Fibroblast of skin of scalp (primary cell): ENCODE measurements around the gene ABCF3.

Source experiments
- DNase-seq: peaks from one replicate; pipeline ENCODE4 v3.0.0-alpha.2; 2013

Gene ABCF3

GRCh38 chr3:184234224-184234623, 48.2 kb downstream of the ABCF3 start:
- DNase-seq = peak; percentile 49

DNA sequence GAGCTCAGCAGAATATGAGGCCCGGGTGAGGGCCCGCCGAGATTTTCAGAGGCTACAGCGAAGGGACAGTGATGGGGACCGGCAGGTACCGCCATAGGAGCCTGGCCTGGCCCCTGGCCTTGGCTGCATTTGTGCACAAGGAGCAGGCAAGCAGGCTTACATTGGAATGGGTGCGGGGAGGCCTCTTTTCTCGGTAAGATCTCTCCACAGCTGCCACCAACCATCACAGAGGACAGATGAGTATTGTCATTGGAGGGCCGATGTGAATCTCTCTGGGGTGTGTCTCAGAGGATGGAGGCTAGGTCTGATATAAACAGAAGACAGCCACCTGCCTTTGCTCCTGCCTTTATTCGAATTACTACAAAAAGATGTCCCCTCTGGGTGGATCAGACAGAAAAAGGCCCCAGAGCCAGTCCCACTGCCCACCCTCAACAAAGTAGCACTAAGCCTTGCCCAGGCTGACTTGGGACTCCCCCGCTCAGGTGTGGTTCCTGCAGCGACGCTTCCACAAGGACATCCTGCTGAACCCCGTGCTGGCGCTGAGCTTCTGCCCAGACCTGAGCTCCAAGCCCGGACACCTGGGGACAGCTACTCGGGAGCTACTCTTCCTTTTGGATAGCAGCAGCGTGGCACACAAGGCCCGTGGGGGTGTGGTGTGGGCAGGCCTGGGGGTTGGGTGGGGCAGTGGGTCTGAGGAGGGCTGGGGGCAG, 48.8 kb downstream of the ABCF3 start:
- DNase-seq = no peak

DNA sequence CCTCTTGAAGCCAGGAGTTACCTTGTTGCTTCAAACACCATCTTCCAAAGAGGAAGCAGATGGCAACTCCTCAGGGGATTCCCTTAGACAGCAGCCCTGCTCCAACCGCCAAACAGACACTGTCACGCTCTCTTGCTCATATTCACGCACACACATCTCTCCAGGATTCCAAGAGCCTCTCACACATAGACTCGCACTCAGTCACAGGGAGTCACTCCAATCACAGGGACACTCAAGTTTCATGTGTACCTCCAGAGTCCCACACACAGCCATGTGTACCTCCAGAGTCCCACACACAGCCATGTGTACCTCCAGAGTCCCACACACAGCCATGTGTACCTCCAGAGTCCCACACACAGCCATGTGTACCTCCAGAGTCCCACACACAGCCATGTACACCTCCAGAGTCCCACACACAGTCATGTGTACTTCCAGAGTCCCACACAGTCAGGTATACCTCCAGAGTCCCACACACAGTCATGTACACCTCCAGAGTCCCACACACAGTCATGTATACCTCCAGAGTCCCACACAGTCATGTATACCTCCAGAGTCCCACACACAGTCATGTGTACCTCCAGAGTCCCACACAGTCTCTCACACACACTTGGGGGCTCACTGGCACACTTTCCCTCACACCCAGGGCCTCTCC, 49.5 kb downstream of the ABCF3 start:
- no peak for DNase-seq

DNA sequence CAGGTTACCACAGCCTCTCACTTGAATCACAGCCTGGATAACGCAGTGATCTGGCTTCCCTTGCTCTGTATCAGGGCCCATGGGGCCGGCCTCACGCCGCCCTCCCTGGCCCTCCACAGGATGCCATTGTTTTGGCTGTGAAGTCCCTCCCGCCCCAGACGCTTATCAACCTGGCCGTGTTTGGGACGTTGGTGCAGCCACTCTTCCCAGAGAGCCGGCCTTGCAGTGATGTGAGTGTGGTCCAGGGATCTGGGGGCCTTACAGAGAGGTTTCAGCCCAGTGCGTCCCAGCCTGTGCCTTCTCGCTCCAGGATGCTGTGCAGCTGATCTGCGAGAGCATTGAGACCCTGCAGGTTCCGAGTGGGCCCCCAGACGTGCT, 50.0 kb downstream of the ABCF3 start:
- no peak for DNase-seq

DNA sequence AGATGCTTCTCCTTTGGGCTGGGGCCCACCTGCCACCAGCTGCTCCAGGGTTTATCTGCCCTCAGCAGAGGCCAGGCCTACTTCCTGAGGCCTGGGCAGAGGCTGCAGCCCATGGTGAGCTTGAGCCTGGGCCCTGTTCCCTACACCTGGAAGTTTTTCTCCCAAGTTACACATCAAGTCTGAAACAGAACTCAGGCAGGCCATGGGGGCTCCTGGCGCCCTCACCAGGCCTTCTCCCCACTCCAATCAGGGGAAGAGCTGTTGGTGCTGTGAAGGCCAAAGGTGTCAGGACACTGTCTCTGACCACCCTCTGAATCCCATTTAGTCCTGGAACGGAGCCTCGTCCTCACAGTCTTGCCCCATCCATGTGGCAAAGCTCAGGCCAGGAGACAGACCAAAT, 50.6 kb downstream of the ABCF3 start:
- no peak for DNase-seq

DNA sequence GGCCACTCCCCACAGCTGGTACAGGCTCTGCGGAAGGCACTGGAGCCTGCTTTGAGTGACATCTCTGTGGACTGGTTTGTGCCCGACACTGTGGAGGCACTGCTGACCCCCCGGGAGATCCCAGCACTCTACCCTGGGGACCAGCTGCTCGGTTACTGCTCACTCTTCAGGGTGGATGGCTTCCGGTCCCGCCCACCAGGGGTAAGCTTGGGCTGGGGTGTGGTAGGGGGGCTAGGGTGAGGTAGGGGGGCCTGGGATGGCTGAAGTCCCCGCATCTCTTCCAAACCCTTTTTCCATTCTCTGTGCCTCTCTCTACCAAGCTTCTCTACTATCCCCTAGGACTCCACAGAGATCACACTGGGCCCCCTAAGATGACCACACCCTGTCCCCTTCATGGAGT, 51.2 kb downstream of the ABCF3 start:
- DNase-seq = no peak

- DNase-seq = no peak
These were observed 51.8 kb downstream of the ABCF3 start for GRCh38 chr3:184237807-184238206.

DNA sequence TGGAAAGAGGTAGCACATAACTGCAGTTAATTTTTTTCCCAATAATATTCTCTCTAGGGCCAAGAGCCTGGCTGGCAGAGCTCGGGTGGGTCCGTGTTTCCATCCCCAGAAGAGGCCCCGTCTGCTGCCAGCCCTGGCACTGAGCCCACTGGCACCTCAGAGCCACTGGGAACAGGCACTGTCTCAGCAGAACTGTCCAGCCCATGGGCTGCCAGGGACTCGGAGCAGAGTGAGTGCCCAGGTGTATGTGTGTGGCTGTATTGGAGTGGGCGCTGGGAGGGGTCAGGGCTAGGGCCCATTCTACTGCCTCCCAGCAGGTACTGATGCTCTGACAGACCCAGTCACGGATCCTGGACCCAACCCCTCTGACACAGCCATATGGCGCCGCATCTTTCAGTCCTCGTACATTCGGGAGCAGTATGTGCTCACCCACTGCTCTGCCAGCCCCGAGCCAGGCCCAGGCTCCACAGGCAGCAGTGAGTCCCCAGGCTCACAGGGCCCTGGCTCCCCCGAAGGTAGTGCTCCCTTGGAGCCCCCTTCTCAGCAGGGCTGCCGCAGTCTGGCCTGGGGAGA, 52.3 kb downstream of the ABCF3 start:
- DNase-seq = no peak

DNA sequence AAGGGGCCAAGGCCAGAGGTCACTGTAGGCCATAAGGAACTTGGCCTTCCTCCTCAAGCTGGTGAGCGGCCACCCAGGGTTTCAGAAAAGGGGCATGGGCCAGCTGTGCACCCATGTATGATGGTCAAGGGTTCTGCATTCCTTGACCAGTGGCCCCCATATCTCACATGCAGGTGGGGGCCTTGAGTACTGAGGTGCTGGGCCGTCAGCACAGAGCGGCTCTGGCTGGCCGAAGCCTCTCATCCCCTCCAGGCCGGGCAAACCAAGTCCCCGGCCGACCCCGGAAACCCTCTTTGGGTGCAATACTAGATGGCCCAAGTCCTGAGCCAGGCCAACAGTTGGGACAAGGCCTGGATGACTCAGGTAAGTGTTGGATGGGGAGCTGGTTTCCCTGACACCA, 53.2 kb downstream of the ABCF3 start:
- DNase-seq = no peak

GRCh38 chr3:184239708-184240107, 53.7 kb downstream of the ABCF3 start:
- DNase-seq = no peak

- peak; percentile 29 for DNase-seq
These were observed 54.6 kb downstream of the ABCF3 start for GRCh38 chr3:184240384-184241140.

GRCh38 chr3:184241141-184241446, 55.1 kb downstream of the ABCF3 start:
- DNase-seq = no peak

DNA sequence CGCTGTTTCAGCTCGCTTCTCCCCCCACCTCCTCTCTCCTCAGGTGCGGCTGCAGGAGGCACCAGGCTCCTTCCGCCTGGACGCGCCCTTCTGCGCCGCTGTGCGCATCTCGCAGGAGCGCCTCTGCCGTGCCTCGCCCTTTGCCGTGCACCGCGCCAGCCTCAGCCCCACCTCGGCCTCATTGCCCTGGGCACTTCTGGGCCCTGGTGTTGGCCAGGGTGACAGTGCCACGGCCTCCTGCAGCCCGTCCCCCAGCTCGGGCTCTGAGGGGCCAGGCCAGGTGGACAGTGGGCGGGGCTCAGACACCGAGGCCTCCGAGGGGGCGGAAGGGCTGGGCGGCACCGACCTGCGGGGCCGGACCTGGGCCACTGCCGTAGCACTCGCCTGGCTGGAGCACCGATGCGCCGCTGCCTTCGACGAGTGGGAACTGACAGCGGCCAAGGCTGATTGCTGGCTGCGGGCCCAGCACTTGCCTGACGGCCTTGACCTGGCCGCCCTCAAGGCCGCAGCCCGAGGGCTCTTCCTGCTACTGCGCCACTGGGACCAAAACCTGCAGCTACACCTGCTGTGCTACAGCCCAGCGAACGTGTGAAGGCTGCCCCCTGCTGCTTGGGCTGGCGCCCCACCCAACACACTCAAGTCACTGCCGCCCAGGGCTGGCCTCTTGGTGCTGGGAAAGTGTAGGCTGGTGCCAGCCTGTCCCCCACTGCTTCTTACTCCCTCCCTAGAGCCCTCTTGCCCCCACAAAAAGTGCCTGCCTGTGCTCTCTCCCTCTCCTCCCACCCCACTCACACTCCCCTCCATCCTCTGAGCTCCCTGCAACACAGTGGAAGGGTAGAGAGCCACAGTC, 55.7 kb downstream of the ABCF3 start:
- DNase-seq = peak; percentile 19

DNA sequence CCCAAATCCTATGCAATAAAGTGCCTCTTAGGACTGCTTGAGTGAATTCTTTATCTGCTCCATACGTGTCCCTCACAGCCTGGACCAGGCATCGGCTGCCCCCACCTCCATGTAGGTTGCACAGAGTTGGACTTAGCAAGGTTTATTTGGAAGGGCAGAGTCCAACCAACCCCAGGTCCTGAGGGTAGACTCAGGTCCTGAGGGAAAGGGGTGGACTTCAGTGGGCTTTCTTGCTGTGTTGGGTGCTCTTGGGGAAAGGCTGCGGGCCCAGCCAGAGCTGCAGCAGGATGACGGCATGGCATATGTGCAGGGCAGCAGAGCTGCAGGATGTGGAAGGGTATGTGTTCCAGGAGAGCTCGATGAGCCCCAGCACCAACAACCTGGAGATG, 56.3 kb downstream of the ABCF3 start:
- DNase-seq = no peak
